ENCODE results near the gene AREL1. TPM values are rescaled to one million over a fixed set of nuclear protein-coding genes. Genes with fewer than 3 reads are reported as not detected.

AREL1 gene
- total and polyA plus RNA-seq, 2 experiments from 2014 or later, result 12.9 to 25.6 TPM

DNA sequence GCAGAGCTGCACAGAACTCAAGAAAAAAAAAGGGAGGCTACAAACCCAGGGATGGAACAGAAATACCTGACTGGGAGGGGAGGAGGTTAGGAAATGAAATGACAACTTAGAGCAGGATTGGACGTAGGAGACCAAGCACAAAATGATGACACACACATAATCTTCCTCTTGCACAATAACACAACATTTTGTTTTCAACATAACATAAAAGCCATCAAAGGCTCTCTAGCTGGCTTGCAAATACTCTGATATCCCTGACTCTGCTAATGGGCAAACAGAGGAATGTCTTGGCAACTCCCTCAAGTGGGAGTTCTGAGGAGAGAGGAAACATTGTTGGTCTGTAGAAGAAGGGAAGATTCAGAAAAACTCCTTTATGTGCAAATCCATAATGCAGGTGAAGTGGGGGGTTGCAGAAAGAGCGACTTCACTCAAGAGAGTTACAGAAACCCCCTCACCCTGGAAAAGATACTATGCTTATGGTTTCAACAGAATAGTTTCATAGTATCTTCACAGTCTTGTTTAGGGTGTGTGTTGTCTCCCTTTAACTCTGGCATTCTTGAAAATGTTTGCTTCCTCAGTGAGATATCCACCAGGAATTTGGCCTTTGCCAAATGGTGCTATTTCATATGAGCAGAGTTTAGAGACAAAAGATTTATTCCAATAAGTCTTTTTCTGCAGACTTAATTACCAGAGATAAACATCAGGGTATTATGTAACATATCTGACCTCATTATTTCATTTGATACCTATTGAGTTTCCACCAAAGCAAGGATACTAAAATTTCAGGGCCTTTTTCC, 57.1 kb downstream of the AREL1 start:
- Histone ChIP-seq H3K27ac (peak overlapping the region; percentile 82), H3K4me3 (peak overlapping the region; percentile 28), H4K20me1 (ENCODE audit: insufficient read depth) (no peaks in the 10 kb centered on the region), H3K27me3 (replicated peaks; ENCODE audit: insufficient read depth) (no peaks in the 10 kb centered on the region), H3K36me3 (ENCODE audit: low read depth) (peaks cover 10% of the 10 kb centered on the region; the same call in 1 of the 2 replicates), H3K9me2 (ENCODE audit: insufficient read depth) (no peaks in the 10 kb centered on the region), H3F3A (ENCODE audit: insufficient read depth) (peaks cover 77% of the 10 kb centered on the region), H2AFZ (no peak overlapping the region), H3K4me2 (ENCODE audit: unreplicated experiment) (peak overlapping the region; percentile 63), H3K9me3 (ENCODE audit: low read depth) (no peaks in the 10 kb centered on the region), H3K4me1 (ENCODE audit: insufficient read depth) (peaks cover 85% of the 10 kb centered on the region), H3K9ac (peak overlapping the region; percentile 31; the same call in 1 of the 2 replicates), H3K79me2 (ENCODE audit: insufficient read depth) (no peaks in the 10 kb centered on the region)
- in situ Hi-C loops (cut with MboI), result no loop called here
- DNase-seq, result peak; percentile 84
- 44 to 45% methylated on average over 2 of the region's 2 CpGs for WGBS, 2 experiments (ENCODE audit: low coverage in 1 of 2, low lambda C conversion rate in 2 of 2, missing lambda C conversion rate in 2 of 2)
- TF ChIP-seq EZH2 (IDR thresholded peaks at IDR 0.05; ENCODE audit: insufficient read depth, poor library complexity, severe bottlenecking), result no peak
- TF ChIP-seq EZH2phosphoT487 (IDR thresholded peaks at IDR 0.05; ENCODE audit: insufficient read depth, low read depth), result no peak

GRCh38 chr14:74654931-74655330, 57.9 kb downstream of the AREL1 start:
- Histone ChIP-seq H3K9me2 (ENCODE audit: insufficient read depth) (no peaks in the 10 kb centered on the region), H2AFZ (no peak overlapping the region), H3K27ac (peak overlapping the region; percentile 82), H3K36me3 (ENCODE audit: low read depth) (peaks cover 5% of the 10 kb centered on the region; the same call in 1 of the 2 replicates), H3K4me2 (ENCODE audit: unreplicated experiment) (peak overlapping the region; percentile 63), H3K9me3 (ENCODE audit: low read depth) (no peaks in the 10 kb centered on the region), H4K20me1 (ENCODE audit: insufficient read depth) (no peaks in the 10 kb centered on the region), H3K79me2 (ENCODE audit: insufficient read depth) (no peaks in the 10 kb centered on the region), H3K27me3 (replicated peaks; ENCODE audit: insufficient read depth) (no peaks in the 10 kb centered on the region), H3F3A (ENCODE audit: insufficient read depth) (peaks cover 74% of the 10 kb centered on the region), H3K9ac (peak overlapping the region; percentile 26; the same call in 1 of the 2 replicates), H3K4me1 (ENCODE audit: insufficient read depth) (peaks cover 86% of the 10 kb centered on the region), H3K4me3 (peak overlapping the region; percentile 28)
- 79 to 86% methylated on average over 3 of the region's 3 CpGs for WGBS, 2 experiments (ENCODE audit: low coverage in 1 of 2, low lambda C conversion rate in 2 of 2, missing lambda C conversion rate in 2 of 2)
- DNase-seq, result no peak
- TF ChIP-seq EZH2phosphoT487 (IDR thresholded peaks at IDR 0.05; ENCODE audit: insufficient read depth, low read depth), result no peak
- TF ChIP-seq EZH2 (IDR thresholded peaks at IDR 0.05; ENCODE audit: insufficient read depth, poor library complexity, severe bottlenecking), result no peak
- in situ Hi-C loops (cut with MboI), result no loop called here

DNA sequence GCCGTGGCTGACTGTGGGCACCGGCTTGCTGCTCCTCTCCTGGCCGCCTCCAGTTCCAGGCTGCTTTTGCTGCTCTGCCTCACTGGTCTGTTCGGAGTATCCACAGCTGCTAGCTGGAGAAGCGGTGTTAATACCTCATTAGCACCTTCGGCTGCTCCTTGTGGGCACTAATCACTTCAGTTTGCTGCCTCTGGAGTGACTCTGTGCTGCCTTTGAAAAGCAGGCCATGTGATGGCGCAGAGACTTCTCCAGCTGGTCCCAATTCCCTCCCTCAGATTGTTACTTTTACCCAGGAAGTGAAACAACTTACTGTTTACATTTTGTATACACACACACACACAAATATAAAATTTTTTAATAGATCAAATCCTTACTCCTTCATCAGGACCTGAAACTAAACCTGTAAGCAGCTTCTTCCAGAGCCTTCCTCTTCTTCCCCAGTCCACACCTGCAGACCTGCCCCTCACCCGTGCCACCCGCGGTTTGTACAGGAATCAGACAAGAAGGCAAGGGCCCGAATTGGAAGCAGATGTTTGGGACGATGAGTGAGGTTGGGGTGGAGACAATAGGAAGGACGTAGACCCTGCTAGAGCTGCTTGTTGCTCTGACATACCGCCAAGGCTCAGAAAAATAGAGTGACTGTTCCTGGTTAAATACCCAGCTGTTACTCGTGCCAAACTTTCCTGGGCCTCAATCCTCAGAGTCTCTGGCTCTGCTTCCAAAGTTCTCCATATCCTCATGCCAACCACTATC, 59.3 kb downstream of the AREL1 start:
- Histone ChIP-seq H3K4me2 (ENCODE audit: unreplicated experiment) (peak overlapping the region; percentile 35), H3K27me3 (replicated peaks; ENCODE audit: insufficient read depth) (no peaks in the 10 kb centered on the region), H3K9me2 (ENCODE audit: insufficient read depth) (no peaks in the 10 kb centered on the region), H3F3A (ENCODE audit: insufficient read depth) (peaks cover 60% of the 10 kb centered on the region), H3K4me1 (ENCODE audit: insufficient read depth) (peaks cover 86% of the 10 kb centered on the region), H3K4me3 (no peak overlapping the region), H3K9ac (no peak overlapping the region), H3K27ac (peak overlapping the region; percentile 82), H4K20me1 (ENCODE audit: insufficient read depth) (no peaks in the 10 kb centered on the region), H3K79me2 (ENCODE audit: insufficient read depth) (no peaks in the 10 kb centered on the region), H3K36me3 (ENCODE audit: low read depth) (no peaks in the 10 kb centered on the region), H2AFZ (no peak overlapping the region), H3K9me3 (ENCODE audit: low read depth) (no peaks in the 10 kb centered on the region)
- 26 to 27% methylated on average over 15 of the region's 15 CpGs for WGBS, 2 experiments (ENCODE audit: low coverage in 1 of 2, low lambda C conversion rate in 2 of 2, missing lambda C conversion rate in 2 of 2)
- in situ Hi-C loops (cut with MboI), result no loop called here
- peak; percentile 78 for DNase-seq
- TF ChIP-seq EZH2phosphoT487 (IDR thresholded peaks at IDR 0.05; ENCODE audit: insufficient read depth, low read depth) (no peak), EZH2 (IDR thresholded peaks at IDR 0.05; ENCODE audit: insufficient read depth, poor library complexity, severe bottlenecking) (no peak)

DNA sequence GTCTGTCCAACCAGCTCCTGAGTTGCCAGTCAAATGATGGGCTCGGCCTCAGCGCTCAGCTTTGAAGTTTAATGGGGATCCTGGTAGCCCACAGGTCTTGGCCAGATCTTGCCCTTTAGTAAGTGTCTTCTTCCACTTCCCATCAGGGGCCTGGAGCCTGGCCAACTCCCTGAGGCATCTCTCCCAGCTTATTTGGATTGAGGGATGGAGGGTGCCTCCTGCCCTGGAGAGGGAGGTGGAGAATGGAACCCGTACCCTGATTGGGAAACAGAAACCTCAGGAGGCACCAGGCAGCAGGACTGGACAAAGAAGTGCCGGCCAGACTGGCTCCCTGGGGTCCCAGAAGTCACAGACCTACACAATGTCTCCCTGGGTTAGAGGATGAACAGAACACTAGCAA, 60.3 kb downstream of the AREL1 start:
- Histone ChIP-seq H3K9me2 (ENCODE audit: insufficient read depth) (no peaks in the 10 kb centered on the region), H3K9ac (no peak overlapping the region), H3K27ac (no peak overlapping the region), H3K4me3 (no peak overlapping the region), H3K9me3 (ENCODE audit: low read depth) (no peaks in the 10 kb centered on the region), H3K4me1 (ENCODE audit: insufficient read depth) (peaks cover 89% of the 10 kb centered on the region), H3F3A (ENCODE audit: insufficient read depth) (peaks cover 50% of the 10 kb centered on the region), H2AFZ (no peak overlapping the region), H3K27me3 (replicated peaks; ENCODE audit: insufficient read depth) (no peaks in the 10 kb centered on the region), H3K36me3 (ENCODE audit: low read depth) (no peaks in the 10 kb centered on the region), H3K79me2 (ENCODE audit: insufficient read depth) (no peaks in the 10 kb centered on the region), H3K4me2 (ENCODE audit: unreplicated experiment) (no peak overlapping the region), H4K20me1 (ENCODE audit: insufficient read depth) (no peaks in the 10 kb centered on the region)
- in situ Hi-C loops (cut with MboI), result no loop called here
- no peak for DNase-seq
- 88 to 90% methylated on average over 4 of the region's 4 CpGs for WGBS, 2 experiments (ENCODE audit: low coverage in 1 of 2, low lambda C conversion rate in 2 of 2, missing lambda C conversion rate in 2 of 2)
- TF ChIP-seq EZH2phosphoT487 (IDR thresholded peaks at IDR 0.05; ENCODE audit: insufficient read depth, low read depth) (no peak), EZH2 (IDR thresholded peaks at IDR 0.05; ENCODE audit: insufficient read depth, poor library complexity, severe bottlenecking) (no peak)
